Prostate gland (tissue), 2 donors: Measurements from ENCODE around the gene ABCA10. TPM values are rescaled to one million over a fixed set of nuclear protein-coding genes. Genes with fewer than 3 reads are reported as not detected.
"Not testable (repeated sequence)": the region's sequence is repeated elsewhere in the genome, so short reads cannot be mapped to it uniquely, and the experiment has no call there.

ENCODE experiments used
- DNase-seq: peaks from one replicate; pipeline ENCODE4 v3.0.0-alpha.2; 2019; ENCODE audit warnings: low spot score
- H3K27ac ChIP-seq, 2 donors: fragments of 200-600 bp; sonication (generic); 2 replicates each; pipeline ENCODE4 v1.5.1; 2017 to 2019
- H3K27me3 ChIP-seq: fragments of 200-600 bp; sonication (generic); replicated peaks from 2 replicates; pipeline ENCODE4 v1.5.1; 2019; ENCODE audit not compliant: insufficient read depth
- H3K36me3 ChIP-seq, 2 donors: fragments of 200-600 bp; sonication (generic); 1 replicate in 1 of 2; 2 replicates in 1 of 2; pipeline versions ENCODE4 v1.5.1 to v1.8.1; 2017 to 2019
- H3K4me1 ChIP-seq: fragments of 200-600 bp; sonication (generic); replicated peaks from 2 replicates; pipeline ENCODE4 v1.5.1; 2019
- H3K4me3 ChIP-seq, 2 donors: fragments of 200-600 bp; sonication (generic); 2 replicates each; pipeline ENCODE4 v1.5.1; 2017 to 2019
- H3K9me3 ChIP-seq: fragments of 200-600 bp; sonication (generic); 2 replicates; pipeline ENCODE4 v1.5.1; 2017
- POLR2A ChIP-seq: fragments of 450-650 bp; IDR thresholded peaks from one replicate; pipeline ENCODE4 v1.6.1; 2016; ENCODE audit warnings: antibody characterized with exemption, mild to moderate bottlenecking
- POLR2AphosphoS5 ChIP-seq: sonication (generic); formaldehyde crosslinking; IDR thresholded peaks from one replicate; pipeline ENCODE4 v1.6.1; 2017; ENCODE audit warnings: antibody characterized with exemption
- WGBS: methylation state at CpG from one replicate; pipeline ENCODE4 v1.1.5; 2018; 5-methylcytosine and 5-hydroxymethylcytosine counted together
- intact Hi-C: fragments of 100-400 bp; cut with DNase I; formaldehyde crosslinking; loops from one replicate; pipeline ENCODE4 v1.14.2; 2022
- total RNA-seq, 2 donors: library from RNA; depleted of rRNA; stranded (reverse); fragments of >200 nt; gene quantifications; one replicate each; pipeline ENCODE4 v1.1.0, GENCODE V29; 2016
- TF ChIP-seq, protein P1 (sequence below), 4 experiments: fragments of 200-600 bp in 2 of 4; fragments of 450-650 bp in 2 of 4; sonication (generic) in 2 of 4; IDR thresholded peaks; 1 replicate in 3 of 4; 2 replicates in 1 of 4; pipeline ENCODE4 v1.5.1; 2016 to 2019; ENCODE audit warnings: antibody characterized with exemption in 4 of 4, mild to moderate bottlenecking in 2 of 4, moderate library complexity in 2 of 4

ABCA10 gene
- total RNA-seq, 2 donors from 2014 or later = 0.59 to 6.6 TPM

DNA sequence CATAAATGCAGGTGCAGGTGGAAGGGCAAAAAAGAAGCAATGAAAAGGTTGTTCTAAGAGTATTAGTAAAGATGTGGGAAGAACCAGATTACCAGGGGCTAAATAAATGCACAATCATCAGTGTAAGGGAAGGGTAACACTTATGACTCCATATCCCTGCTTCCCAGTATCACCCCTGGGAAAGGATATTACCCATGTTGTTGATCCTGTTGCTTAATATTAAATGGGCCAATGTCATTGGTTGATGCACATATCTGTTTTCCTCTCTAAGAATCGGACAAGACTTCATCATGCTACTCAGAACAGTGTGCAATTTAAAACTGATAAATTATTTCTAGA is 52.2 kb downstream of the ABCA10 start:
- H3K27ac ChIP-seq = no peak overlapping the region
- H3K36me3 ChIP-seq = no peaks in the 10 kb centered on the region
- no peak overlapping the region for H3K4me3 ChIP-seq
- no peaks in the 10 kb centered on the region for H3K27me3 ChIP-seq
- 86% methylated on average over 1 of the region's 1 CpG for WGBS
- no peak for DNase-seq
- TF ChIP-seq POLR2A (no peak), POLR2AphosphoS5 (no peak)
- TF ChIP-seq, protein P1, sequence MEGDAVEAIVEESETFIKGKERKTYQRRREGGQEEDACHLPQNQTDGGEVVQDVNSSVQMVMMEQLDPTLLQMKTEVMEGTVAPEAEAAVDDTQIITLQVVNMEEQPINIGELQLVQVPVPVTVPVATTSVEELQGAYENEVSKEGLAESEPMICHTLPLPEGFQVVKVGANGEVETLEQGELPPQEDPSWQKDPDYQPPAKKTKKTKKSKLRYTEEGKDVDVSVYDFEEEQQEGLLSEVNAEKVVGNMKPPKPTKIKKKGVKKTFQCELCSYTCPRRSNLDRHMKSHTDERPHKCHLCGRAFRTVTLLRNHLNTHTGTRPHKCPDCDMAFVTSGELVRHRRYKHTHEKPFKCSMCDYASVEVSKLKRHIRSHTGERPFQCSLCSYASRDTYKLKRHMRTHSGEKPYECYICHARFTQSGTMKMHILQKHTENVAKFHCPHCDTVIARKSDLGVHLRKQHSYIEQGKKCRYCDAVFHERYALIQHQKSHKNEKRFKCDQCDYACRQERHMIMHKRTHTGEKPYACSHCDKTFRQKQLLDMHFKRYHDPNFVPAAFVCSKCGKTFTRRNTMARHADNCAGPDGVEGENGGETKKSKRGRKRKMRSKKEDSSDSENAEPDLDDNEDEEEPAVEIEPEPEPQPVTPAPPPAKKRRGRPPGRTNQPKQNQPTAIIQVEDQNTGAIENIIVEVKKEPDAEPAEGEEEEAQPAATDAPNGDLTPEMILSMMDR (IDR thresholded peaks at IDR 0.05) = no peak
- intact Hi-C loops = no loop called here
- no peaks in the 10 kb centered on the region for H3K9me3 ChIP-seq
- no peaks in the 10 kb centered on the region for H3K4me1 ChIP-seq

DNA sequence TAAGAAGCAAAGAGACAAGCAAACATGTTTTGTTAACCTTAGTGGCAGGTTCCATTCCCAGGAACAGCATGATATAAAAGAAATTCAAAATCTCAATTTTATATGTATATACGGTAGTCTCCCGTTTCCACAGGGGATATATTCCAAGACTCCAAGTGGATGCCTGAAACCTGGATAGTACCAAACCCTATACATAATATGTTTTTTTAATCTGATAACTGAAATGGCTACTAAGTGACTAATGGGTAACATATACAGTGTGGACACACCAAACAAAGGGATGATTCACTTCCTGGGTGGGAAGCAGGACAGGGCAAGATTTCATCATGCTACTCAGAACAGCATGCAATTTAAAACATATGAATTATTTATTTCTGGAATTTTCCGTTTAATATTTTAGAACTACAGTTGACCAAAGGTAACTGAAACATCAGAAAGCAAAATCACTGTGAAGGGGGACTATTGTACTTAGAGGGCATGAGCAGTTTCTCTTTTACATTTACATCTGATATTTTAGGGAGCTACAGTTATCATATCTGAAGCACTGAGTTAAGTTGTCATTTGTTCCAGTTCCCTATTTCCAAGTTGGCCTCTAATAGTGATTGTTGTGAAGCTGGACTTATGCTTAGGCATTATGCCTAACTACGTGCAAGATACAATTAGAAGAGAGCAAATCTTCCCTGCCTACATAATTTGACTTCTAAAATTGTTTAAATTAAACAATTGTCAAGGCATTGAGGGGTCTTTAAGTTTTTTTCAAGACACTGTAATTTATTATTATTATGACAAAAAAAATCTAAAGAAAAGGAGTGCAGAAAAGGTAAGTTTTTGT is 52.8 kb downstream of the ABCA10 start:
- 87% methylated on average over 4 of the region's 4 CpGs for WGBS
- Histone ChIP-seq H3K27ac (no peak overlapping the region), H3K4me3 (no peak overlapping the region), H3K36me3 (no peaks in the 10 kb centered on the region), H3K27me3 (no peaks in the 10 kb centered on the region), H3K4me1 (no peaks in the 10 kb centered on the region), H3K9me3 (no peaks in the 10 kb centered on the region)
- intact Hi-C loops = no loop called here
- DNase-seq = no peak
- TF ChIP-seq POLR2A = no peak
- no peak for TF ChIP-seq POLR2AphosphoS5

DNA sequence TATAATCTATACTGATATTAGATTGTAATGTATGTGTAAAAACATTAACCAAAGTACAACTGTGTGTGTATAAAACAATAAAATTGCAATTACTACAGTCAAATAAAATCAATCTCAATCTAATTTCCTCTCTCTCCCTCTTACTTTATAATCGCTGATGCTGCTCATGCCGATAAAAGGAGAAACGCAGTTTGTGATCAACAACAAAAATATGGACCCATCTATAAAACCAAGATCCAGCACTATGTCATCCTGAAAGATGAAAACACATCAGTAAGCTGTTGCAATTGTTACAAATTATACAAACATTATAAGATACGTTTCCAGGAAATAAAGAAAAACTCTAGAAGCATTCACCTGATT is 53.4 kb downstream of the ABCA10 start:
- no peak for DNase-seq
- Histone ChIP-seq H3K27ac (no peak overlapping the region), H3K4me1 (no peaks in the 10 kb centered on the region), H3K36me3 (no peaks in the 10 kb centered on the region), H3K4me3 (no peak overlapping the region), H3K9me3 (no peaks in the 10 kb centered on the region), H3K27me3 (no peaks in the 10 kb centered on the region)
- no peak for TF ChIP-seq POLR2A
- TF ChIP-seq, protein P1 (IDR thresholded peaks at IDR 0.05) = no peak
- TF ChIP-seq POLR2AphosphoS5 = no peak
- intact Hi-C loops = no loop called here
- 72% methylated on average over 4 of the region's 4 CpGs for WGBS

DNA sequence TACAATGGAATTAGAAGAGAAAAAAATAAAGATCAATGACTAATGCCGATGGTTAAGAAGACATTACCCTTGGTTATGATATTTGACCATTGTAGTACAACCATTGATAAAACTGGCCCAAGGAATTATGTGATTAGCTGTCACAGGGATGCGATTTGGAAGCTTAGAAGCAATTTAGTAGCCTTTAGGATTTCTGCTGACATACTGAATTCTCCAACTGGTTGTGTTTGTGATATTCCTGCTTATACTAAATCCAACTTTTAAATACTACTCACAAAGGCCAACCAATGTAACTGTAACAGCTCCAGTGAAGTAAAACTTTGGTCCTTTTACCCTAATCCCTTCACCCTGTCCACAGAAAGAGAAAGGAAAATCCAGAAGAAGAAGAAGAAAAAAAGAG is 55.5 kb downstream of the ABCA10 start:
- no peaks in the 10 kb centered on the region for H3K27me3 ChIP-seq
- H3K27ac ChIP-seq = no peak overlapping the region
- no peak overlapping the region for H3K4me3 ChIP-seq
- H3K36me3 ChIP-seq = no peaks in the 10 kb centered on the region
- WGBS = 60% methylated on average over 2 of the region's 2 CpGs
- intact Hi-C loops = no loop called here
- TF ChIP-seq, protein P1 (IDR thresholded peaks at IDR 0.05) = no peak
- TF ChIP-seq POLR2A (no peak), POLR2AphosphoS5 (no peak)
- H3K9me3 ChIP-seq = no peaks in the 10 kb centered on the region
- H3K4me1 ChIP-seq = no peaks in the 10 kb centered on the region
- DNase-seq = no peak

DNA sequence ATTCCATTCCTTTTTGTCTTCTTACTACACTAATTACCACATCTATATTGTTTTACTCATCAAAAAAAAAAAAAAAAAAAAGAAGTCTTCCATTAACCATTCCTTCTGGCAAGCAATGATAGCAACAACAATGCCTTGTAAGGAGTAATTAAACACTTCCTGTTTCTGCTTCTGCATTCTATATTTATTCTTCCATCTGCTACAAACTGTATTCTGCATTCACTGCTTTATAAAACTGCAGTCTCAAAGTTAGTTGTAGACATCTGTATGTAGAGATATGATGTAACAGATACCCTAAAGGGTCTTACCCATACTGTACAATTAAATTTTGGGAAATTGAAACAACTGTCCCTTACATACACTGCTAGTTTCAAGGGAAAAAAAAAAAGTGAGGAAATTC is 58.2 kb downstream of the ABCA10 start:
- TF ChIP-seq POLR2AphosphoS5 = no peak

DNA sequence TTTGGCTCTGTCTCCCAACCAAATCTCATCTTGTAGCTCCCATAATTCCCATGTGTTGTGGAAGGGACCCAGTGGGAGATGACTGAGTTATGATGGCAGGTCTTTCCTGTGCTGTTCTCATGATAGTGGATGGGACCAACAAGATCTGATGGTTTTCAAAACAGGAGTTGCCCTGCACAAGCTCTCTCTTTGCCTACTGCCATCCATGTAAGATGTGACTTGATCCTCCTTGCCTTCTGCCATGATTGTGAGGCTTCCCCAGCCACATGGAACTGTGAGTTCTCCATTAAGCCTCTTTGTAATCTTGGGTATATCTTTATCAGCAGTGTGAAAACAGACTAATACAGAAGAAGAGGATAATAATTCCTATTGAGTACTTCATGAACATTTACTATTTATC is 60.0 kb downstream of the ABCA10 start:
- H3K4me3 ChIP-seq, H3K36me3 ChIP-seq: not testable (repeated sequence)

More for the DNA sequence above, 58.2 kb downstream of the ABCA10 start:
- Histone ChIP-seq H3K4me3 (no peak overlapping the region), H3K4me1 (no peaks in the 10 kb centered on the region), H3K27me3 (no peaks in the 10 kb centered on the region), H3K36me3 (no peaks in the 10 kb centered on the region), H3K27ac (no peak overlapping the region), H3K9me3 (no peaks in the 10 kb centered on the region)
- no peak for DNase-seq
- intact Hi-C loops = no loop called here

More for the DNA sequence above, 60.0 kb downstream of the ABCA10 start:
- H3K27me3 ChIP-seq, H3K27ac ChIP-seq, DNase-seq, H3K4me1 ChIP-seq, intact Hi-C loops, H3K9me3 ChIP-seq: not testable (repeated sequence)
